Karpas-422 (cell line): Measurements from ENCODE around the gene OSBP2. TPM values are rescaled to one million over a fixed set of nuclear protein-coding genes. Genes with fewer than 3 reads are reported as not detected.
A peak's percentile ranks its signal among the peaks of the same experiment; 100 is the strongest.

Source experiments
- DNase-seq: peaks from one replicate; pipeline ENCODE4 v3.0.0-alpha.2; 2015
- H2AFZ ChIP-seq: fragments of 200-600 bp; sonication (generic); 2 replicates; pipeline ENCODE4 v1.6.1; 2014; ENCODE audit warnings: antibody characterized with exemption, low read length, mixed read lengths
- H3K27ac ChIP-seq: fragments of 200-600 bp; sonication (generic); 2 replicates; pipeline ENCODE4 v1.5.1; 2014; ENCODE audit warnings: mild to moderate bottlenecking, low read length, moderate library complexity
- H3K27me3 ChIP-seq: fragments of 200-600 bp; sonication (generic); 2 replicates; pipeline ENCODE4 v1.6.1; 2014; ENCODE audit warnings: low read length, mixed read lengths
- H3K36me3 ChIP-seq: fragments of 200-600 bp; sonication (generic); 2 replicates; pipeline ENCODE4 v1.6.1; 2014; ENCODE audit warnings: low read length, mixed read lengths; ENCODE audit not compliant: insufficient read depth
- H3K4me1 ChIP-seq: fragments of 200-600 bp; sonication (generic); 2 replicates; pipeline ENCODE4 v1.6.1; 2014; ENCODE audit warnings: mild to moderate bottlenecking, low read length, mixed read lengths
- H3K4me2 ChIP-seq: fragments of 200-600 bp; sonication (generic); 2 replicates; pipeline ENCODE4 v1.6.1; 2014; ENCODE audit warnings: low read length, low read depth, mild to moderate bottlenecking; ENCODE audit not compliant: poor library complexity, severe bottlenecking
- H3K4me3 ChIP-seq: fragments of 200-600 bp; sonication (generic); 2 replicates; pipeline ENCODE4 v1.5.1; 2014; ENCODE audit warnings: mild to moderate bottlenecking, antibody characterized with exemption, low read length, mixed read lengths
- H3K79me2 ChIP-seq: fragments of 200-600 bp; sonication (generic); 2 replicates; pipeline ENCODE4 v1.6.1; 2014; ENCODE audit warnings: mild to moderate bottlenecking, low read length, mixed read lengths
- H3K9ac ChIP-seq: fragments of 200-600 bp; sonication (generic); 2 replicates; pipeline ENCODE4 v1.6.0; 2014; ENCODE audit warnings: low read length
- H3K9me2 ChIP-seq: fragments of 200-600 bp; sonication (generic), shearing (Covaris generic); replicated peaks from 2 replicates; pipeline ENCODE4 v1.6.0; 2014; ENCODE audit warnings: mild to moderate bottlenecking, low read length, moderate library complexity; ENCODE audit not compliant: insufficient read depth
- H3K9me3 ChIP-seq: fragments of 300-700, 200-600 bp; sonication (generic); 2 replicates; pipeline ENCODE4 v1.6.1; 2014; ENCODE audit warnings: low read length, mixed read lengths
- H4K20me1 ChIP-seq: fragments of 200-600 bp; sonication (generic); 2 replicates; pipeline ENCODE4 v1.6.1; 2014; ENCODE audit warnings: mild to moderate bottlenecking, antibody characterized with exemption, low read length, low read depth; ENCODE audit not compliant: insufficient read depth
- total RNA-seq: library from RNA; depleted of rRNA; stranded (reverse); fragments of >200 nt; shearing (Covaris generic); gene quantifications from 2 replicates; pipeline ENCODE4 v1.2.3, GENCODE V29; 2014; ENCODE audit warnings: low replicate concordance

OSBP2 gene
- total RNA-seq, 1 experiment from 2014 or later: 0.07 TPM

- H2AFZ ChIP-seq: no peak overlapping the region
- H3K9me3 ChIP-seq: no peaks in the 10 kb centered on the region
- no peaks in the 10 kb centered on the region for H3K4me1 ChIP-seq
- H3K9ac ChIP-seq: no peak overlapping the region
- peak; percentile 61 for DNase-seq
- H3K36me3 ChIP-seq: no peaks in the 10 kb centered on the region
- no peak overlapping the region for H3K27ac ChIP-seq
- no peaks in the 10 kb centered on the region for H4K20me1 ChIP-seq
- no peaks in the 10 kb centered on the region for H3K27me3 ChIP-seq
- H3K9me2 ChIP-seq: no peaks in the 10 kb centered on the region
- H3K4me3 ChIP-seq: no peak overlapping the region
- H3K79me2 ChIP-seq: no peaks in the 10 kb centered on the region
- no peak overlapping the region for H3K4me2 ChIP-seq
Measured at GRCh38 chr22:30816413-30816812, 121.7 kb downstream of the OSBP2 start.

- Histone ChIP-seq H3K9me3 (no peaks in the 10 kb centered on the region), H3K27me3 (no peaks in the 10 kb centered on the region), H3K4me1 (no peaks in the 10 kb centered on the region), H3K9ac (no peak overlapping the region), H3K9me2 (no peaks in the 10 kb centered on the region), H3K4me2 (no peak overlapping the region), H3K27ac (no peak overlapping the region), H3K79me2 (no peaks in the 10 kb centered on the region), H4K20me1 (no peaks in the 10 kb centered on the region), H3K4me3 (no peak overlapping the region), H3K36me3 (no peaks in the 10 kb centered on the region), H2AFZ (no peak overlapping the region)
- DNase-seq: no peak
Measured at GRCh38 chr22:30821381-30821780, 126.7 kb downstream of the OSBP2 start.

- Histone ChIP-seq H3K36me3 (no peaks in the 10 kb centered on the region), H3K4me1 (no peaks in the 10 kb centered on the region), H3K79me2 (no peaks in the 10 kb centered on the region), H3K9me3 (no peaks in the 10 kb centered on the region), H3K9me2 (no peaks in the 10 kb centered on the region), H4K20me1 (no peaks in the 10 kb centered on the region), H3K27ac (no peak overlapping the region), H3K27me3 (no peaks in the 10 kb centered on the region), H3K4me2 (no peak overlapping the region), H3K9ac (no peak overlapping the region), H3K4me3 (no peak overlapping the region), H2AFZ (no peak overlapping the region)
- DNase-seq: no peak
Measured at GRCh38 chr22:30821863-30822215, 127.2 kb downstream of the OSBP2 start.

GRCh38 chr22:30822216-30823014 is 127.7 kb downstream of the OSBP2 start:
- no peak overlapping the region for H3K27ac ChIP-seq
- no peaks in the 10 kb centered on the region for H3K36me3 ChIP-seq
- no peaks in the 10 kb centered on the region for H3K79me2 ChIP-seq
- no peak overlapping the region for H3K4me2 ChIP-seq
- H3K9me2 ChIP-seq: no peaks in the 10 kb centered on the region
- H3K27me3 ChIP-seq: no peaks in the 10 kb centered on the region
- H4K20me1 ChIP-seq: no peaks in the 10 kb centered on the region
- DNase-seq: no peak
- no peaks in the 10 kb centered on the region for H3K4me1 ChIP-seq
- no peak overlapping the region for H3K4me3 ChIP-seq
- H3K9ac ChIP-seq: no peak overlapping the region
- H3K9me3 ChIP-seq: no peaks in the 10 kb centered on the region
- H2AFZ ChIP-seq: no peak overlapping the region

GRCh38 chr22:30823015-30823370 is 128.3 kb downstream of the OSBP2 start:
- H3K27ac ChIP-seq: no peak overlapping the region
- no peaks in the 10 kb centered on the region for H3K36me3 ChIP-seq
- H2AFZ ChIP-seq: no peak overlapping the region
- H3K79me2 ChIP-seq: no peaks in the 10 kb centered on the region
- H4K20me1 ChIP-seq: no peaks in the 10 kb centered on the region
- no peak overlapping the region for H3K4me2 ChIP-seq
- H3K9me2 ChIP-seq: no peaks in the 10 kb centered on the region
- no peaks in the 10 kb centered on the region for H3K4me1 ChIP-seq
- H3K9ac ChIP-seq: no peak overlapping the region
- H3K9me3 ChIP-seq: no peaks in the 10 kb centered on the region
- no peaks in the 10 kb centered on the region for H3K27me3 ChIP-seq
- no peak for DNase-seq
- H3K4me3 ChIP-seq: no peak overlapping the region

GRCh38 chr22:30824096-30824495 is 129.4 kb downstream of the OSBP2 start:
- no peak overlapping the region for H3K27ac ChIP-seq
- H3K4me1 ChIP-seq: no peaks in the 10 kb centered on the region
- no peaks in the 10 kb centered on the region for H3K79me2 ChIP-seq
- H3K27me3 ChIP-seq: no peaks in the 10 kb centered on the region
- H3K9ac ChIP-seq: no peak overlapping the region
- H3K4me3 ChIP-seq: no peak overlapping the region
- H4K20me1 ChIP-seq: no peaks in the 10 kb centered on the region
- no peaks in the 10 kb centered on the region for H3K9me2 ChIP-seq
- no peaks in the 10 kb centered on the region for H3K9me3 ChIP-seq
- H2AFZ ChIP-seq: no peak overlapping the region
- no peak overlapping the region for H3K4me2 ChIP-seq
- no peak for DNase-seq
- no peaks in the 10 kb centered on the region for H3K36me3 ChIP-seq

- H3K4me2 ChIP-seq: no peak overlapping the region
- H3K79me2 ChIP-seq: no peaks in the 10 kb centered on the region
- no peak overlapping the region for H3K4me3 ChIP-seq
- DNase-seq: no peak
- H2AFZ ChIP-seq: no peak overlapping the region
- H3K27me3 ChIP-seq: no peaks in the 10 kb centered on the region
- no peak overlapping the region for H3K27ac ChIP-seq
- H3K4me1 ChIP-seq: no peaks in the 10 kb centered on the region
- no peaks in the 10 kb centered on the region for H3K9me2 ChIP-seq
- no peak overlapping the region for H3K9ac ChIP-seq
- H3K9me3 ChIP-seq: no peaks in the 10 kb centered on the region
- H3K36me3 ChIP-seq: no peaks in the 10 kb centered on the region
- no peaks in the 10 kb centered on the region for H4K20me1 ChIP-seq
Measured at GRCh38 chr22:30824711-30825110, 130.0 kb downstream of the OSBP2 start.

GRCh38 chr22:30825711-30826505 is 131.2 kb downstream of the OSBP2 start:
- Histone ChIP-seq H3K27me3 (no peaks in the 10 kb centered on the region), H3K4me3 (no peak overlapping the region), H4K20me1 (no peaks in the 10 kb centered on the region), H2AFZ (no peak overlapping the region), H3K36me3 (no peaks in the 10 kb centered on the region), H3K27ac (no peak overlapping the region), H3K9me2 (no peaks in the 10 kb centered on the region), H3K9me3 (no peaks in the 10 kb centered on the region), H3K4me1 (no peaks in the 10 kb centered on the region), H3K79me2 (no peaks in the 10 kb centered on the region), H3K4me2 (no peak overlapping the region), H3K9ac (no peak overlapping the region)
- DNase-seq: no peak
